HG03108 (cell line): ENCODE results near the gene PRR33.
"Not testable (repeated sequence)": the region's sequence is repeated elsewhere in the genome, so short reads cannot be mapped to it uniquely, and the experiment has no call there.

Source experiments
- ATAC-seq: cut with Tn5 transposase; IDR thresholded peaks from one replicate; pipeline ENCODE4 v1.9.1; 2021; ENCODE audit warnings: moderate library complexity; ENCODE audit not compliant: unreplicated experiment

Gene PRR33

DNA sequence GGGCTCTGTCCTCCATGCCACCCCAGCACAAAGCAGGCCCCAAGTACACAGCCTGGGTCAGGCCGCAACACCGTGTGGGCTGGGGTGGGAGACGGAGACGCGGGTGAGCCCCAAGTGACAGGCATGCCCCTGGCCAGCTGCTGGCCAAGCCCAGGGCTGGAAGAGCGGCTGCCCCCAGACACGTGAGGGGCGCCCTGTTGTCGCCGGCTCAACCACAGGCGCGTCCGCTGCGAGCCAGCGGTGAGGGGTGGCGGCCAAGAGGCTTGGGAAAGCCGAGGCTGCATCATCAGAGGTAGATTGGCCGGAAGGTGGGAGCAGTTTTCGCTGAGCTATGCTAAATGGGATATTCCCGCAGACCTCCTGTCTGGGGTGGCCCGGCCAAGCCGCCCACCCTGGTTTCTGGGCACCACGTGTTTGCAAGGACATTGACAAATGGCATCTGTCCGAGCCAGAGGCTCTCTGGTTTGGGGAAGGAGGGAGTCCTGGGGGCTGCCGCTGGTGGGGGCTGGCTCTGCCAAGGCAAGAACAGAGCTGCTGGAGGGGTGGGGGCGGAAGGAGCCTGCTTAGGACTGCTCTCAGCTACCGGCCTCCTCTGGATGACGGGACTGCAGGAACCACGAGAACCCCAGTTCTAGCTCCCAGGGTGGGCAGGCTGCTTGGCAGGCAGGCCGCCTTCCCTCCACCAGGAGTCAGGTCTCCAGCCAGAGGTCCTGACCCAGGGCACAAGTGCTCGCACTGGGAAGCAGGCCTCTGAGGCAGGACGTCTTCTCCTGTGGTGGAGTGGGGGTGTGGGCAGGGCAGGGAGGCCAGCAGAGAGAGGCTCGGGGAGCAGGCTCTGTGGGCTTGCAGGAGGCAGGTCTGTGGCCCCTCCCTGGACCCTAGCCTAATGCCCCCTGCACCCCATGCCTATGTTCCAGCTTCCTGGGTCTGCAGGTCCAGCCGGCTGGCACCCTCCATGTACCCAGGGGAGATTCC is 552 bp downstream of the PRR33 start:
- no peak for ATAC-seq

DNA sequence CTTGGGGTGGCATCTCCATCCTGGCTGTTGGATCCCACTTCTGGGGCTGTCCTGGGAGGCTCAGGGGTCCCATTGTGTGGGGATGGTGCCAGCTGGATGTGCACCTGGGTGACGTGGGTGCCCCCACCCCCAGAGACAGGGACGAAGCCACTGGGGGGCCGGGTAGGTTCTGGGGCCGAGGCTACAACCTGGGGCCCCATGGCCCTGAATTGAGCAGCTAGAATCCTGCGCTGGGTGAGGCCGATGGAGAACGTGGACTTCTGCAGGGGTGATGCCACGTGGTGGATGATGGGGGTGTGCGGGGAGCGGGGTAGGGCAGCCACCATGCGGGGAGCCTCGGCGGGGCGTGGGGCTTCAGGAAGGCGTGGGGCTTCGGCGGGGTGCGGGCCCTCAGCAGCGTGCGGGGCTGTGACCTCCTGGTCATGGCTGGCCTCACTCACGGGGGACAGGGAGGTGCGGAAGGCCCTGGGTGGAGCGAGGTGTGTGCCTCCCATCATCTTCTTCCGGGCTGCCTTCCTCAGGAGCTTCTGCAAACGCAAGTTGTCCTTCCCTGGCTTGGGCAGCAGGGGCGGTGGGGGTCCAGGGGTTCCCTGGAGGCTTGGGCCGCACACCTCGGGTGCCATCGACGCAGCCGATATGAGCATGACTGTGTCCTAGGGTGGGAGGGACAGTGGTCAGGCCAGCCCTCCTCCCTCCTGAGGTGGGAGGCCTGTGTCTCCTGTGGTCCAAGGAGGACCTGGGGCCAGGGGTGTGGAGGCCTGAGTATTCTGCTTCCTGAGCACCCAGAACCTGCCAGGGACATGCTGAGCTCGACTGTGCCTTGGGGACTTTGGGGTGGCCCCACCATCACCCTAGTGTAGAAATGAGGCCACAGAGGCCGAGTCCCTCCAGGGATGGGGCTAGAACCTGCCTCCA is 1.5 kb downstream of the PRR33 start:
- ATAC-seq = no peak

DNA sequence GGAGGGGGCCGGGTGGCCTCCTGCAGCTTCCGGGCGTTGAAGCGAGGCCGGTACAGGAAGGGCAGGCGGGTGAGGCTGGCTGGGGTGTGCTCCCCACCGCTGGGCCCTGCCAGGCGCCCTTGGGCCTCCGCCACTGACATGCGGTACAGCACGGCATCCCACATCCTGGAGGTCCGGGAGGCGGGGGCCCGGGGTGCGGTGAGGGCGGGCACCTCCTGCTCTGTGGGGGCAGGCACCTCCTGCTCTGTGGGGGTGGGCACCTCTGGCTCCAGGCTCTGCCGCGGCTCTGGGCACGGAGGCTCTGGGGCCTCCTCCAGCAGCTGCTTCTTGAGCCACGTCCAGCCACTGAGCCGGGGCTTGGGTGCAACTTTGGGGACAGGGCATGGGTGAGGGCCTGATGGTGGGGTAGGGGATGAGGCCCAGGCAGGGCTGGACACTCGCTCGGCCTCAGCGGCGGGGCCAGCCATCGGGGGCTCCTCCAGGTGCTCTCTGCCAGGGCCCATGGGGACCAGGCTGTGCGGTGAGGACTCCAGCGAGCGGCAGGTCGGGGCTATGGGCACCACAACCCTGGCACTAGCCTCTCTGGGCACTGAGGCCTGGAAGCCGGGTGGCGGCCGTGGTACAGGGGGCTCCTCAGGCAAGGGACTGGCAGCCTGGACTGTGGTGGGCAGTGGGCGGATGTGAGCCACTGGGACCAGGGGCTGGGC is 2.3 kb downstream of the PRR33 start:
- no peak for ATAC-seq

DNA sequence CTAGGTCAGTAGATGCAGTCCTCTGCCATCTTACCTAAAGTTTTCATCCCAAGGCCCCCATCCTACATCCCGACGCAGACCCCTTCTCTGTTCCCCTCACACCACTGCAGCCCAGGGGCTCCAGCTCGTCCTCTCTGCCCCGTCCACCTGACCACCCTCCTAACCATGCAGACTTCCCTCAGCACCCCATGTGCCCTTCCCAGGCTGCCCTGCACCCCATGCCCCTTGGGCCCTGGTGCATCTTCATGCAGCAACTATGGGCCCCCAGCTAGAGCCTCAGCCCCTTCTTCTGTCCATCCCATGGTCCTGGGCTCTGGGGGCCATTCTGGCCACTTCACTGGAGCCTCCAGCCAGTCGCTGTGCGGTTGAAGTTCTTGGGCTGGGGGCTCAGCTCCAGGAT is 2.9 kb downstream of the PRR33 start:
- no peak for ATAC-seq

DNA sequence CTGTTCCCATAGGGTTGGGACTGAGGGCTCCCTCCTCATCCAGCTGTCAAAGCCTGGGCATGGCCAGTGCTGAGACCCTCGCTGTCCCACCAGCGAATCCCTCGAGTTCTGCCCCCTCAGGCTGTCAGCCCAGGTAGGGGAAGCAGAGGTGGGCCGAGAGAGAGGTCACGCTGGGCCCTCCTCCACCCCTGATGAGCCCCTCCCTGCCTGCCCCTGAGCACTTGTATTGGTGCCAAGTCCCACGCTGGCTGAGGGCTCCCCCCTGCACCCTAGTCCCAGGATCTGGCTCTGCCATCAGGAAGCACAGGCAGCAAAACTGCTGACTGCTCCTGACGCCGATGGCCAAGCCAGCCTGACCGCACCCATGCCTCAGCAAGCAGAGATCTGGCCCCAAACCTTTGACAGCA is 3.3 kb downstream of the PRR33 start:
- no peak for ATAC-seq

DNA sequence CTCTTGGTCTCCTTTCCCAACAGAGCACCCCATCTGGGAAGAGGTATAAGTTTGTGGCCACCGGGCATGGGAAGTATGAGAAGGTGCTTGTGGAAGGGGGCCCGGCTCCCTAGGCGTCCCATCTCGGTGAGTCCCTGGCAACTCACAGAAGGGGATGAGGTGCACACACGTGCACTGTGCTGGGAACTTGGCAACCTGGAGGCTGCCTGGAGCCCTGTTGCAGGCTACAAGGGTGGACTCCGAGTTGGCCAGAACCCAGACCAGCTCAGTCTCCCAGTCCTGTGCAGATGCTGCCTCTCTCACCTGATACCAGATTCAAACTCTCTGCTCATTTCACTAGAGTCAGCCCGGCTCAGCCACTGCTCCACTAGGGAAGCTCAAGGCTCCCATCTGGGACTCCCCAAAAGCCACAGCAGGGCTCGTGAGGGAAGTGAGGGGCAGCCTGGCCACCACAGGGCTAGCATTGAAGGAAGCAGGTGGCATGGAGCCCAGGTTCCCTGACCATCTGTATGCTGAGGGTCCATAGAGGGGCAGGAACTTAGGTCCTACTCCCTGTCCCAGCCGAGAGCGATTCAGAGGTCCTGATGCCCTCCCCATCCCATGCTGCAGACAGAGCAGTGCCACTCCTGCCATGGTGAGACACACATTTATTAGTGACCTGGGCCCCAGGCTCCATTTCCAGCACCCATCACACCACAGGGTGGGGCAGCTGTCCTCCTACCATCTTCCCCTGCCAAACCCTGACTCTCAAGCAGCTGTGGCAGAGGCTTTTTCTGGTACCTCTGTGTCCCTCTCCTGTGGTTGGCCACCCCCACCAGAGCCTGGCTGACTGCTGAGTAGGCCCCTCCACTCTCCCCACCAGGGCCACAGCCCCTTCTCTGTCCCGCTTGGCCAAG is 4.0 kb downstream of the PRR33 start:
- no peak for ATAC-seq

DNA sequence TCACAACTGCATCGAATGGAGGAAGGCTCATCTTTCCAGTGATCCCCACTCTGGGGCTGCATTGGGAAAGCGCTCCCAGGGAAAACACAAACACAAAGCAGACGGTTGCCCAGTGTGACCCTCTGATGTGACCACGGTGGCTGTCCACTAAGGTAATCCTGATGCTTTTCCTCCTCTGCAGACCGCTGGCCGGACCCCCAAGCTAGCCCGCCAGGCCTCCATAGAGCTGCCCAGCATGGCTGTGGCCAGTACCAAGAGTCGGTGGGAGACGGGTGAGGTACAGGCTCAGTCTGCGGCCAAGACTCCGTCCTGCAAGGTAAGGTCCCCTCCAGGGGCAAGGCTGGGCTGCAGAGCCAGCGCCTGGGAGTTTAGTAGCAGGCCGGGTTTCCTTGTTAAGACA is 5.1 kb downstream of the PRR33 start:
- ATAC-seq = not testable (repeated sequence)

DNA sequence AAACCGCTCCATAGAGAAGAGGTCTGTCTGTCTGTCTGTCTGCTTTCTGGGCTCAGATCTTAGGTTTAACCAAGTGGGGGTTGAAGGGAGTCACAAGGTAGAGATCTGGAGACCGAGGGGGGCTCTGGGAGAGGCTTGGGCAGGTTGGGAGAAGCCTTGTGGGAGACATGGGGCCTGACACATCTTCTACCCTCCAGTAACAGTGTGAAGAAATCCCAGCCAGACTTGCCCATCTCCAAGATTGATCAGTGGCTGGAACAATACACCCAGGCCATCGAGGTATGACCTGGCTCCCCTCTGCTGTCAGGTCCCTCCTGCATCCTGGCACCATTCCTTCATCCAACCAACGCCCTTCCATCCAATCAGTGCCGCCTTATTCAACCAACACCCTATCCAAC is 7.4 kb downstream of the PRR33 start:
- no peak for ATAC-seq

DNA sequence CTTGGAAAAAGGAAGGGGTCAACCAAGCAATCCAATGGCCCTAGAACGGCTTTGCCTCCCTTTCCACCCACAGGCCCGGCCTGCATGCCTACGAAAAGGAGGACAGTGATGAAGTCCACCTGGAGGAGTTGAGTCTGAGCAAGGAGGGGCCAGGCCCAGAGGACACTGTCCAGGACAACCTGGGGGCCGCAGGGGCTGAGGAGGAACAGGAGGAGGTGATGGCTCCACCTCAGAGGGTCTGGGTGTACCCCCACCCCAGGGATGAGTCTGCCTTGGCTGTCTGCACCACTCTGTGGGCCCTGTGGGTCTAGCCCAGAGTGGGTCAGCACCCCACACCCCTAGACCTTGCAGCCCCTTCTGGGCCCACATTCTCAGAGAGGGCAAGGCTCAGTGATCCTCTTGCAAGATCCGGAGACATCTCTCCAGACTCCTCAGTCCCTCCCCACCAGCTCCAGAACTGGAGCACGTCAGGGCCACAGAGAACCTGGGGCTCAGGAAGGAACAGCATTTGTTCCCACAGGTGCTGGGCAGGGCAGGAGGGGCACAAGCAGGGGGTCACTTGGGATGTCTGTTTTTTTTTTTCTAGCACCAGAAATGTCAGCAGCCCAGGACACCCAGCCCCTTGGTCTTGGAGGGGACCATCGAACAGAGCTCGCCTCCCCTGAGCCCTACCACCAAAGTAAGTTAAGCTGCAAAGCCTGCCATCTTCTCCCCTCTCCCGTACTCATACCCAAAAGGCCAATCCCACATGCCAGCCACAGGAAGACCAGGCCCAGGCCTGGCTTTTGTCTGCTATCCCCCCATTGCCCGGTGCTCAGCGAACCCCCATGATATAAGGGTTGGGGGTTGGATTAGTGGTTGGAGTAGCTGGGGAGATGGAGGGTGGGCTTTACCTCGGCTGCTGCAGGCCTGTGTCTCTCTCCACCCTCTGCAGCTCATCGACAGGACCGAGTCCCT is 8.1 kb downstream of the PRR33 start:
- no peak for ATAC-seq

DNA sequence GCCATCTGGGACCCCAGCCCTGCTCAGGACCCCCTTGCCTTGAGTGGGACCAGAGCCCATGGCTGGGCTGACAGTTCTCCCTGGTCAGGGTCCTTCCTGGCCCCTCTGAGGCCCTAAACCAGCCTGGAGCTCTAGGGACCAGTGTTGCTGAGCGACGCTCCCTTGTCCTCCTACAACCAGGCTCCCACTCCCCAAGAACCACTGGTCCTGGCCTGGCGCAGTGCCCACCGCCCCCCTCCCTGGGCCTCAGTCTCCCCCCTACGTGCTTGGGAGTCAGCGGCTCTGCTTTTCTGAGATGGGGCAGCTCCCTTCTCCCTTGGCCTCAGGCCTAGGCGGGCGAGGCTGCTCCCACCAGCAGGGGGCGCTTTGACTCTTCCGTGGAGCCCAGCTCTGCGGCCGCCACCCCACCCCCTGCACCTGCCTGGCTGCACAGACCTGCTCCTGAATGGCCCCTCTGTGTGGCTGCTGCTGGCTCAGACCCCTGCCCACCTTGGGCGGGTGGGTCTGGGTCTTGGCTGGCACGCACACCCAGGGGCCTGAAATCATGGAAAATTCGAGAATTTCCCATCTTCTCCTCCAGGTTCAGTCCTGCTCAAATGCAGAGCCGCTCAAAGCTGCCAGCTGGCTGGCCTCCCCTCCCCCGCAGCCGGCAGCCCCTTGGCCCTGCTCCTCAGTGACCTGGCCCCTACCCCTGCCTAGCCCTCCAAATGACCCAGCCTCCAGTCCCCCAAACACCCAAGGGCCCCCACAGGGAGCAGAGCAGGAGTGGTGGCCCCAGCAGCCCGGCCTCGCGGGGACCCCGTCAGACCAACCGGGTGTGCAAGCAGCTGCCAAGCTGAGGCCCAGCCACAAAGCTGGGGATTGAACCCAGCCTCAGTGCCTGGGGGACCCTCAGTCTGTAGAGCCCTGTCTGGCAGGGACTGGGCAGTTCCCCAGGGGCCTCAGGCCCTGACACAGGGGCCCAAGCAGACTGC is 9.1 kb downstream of the PRR33 start:
- ATAC-seq = peak; percentile 50

DNA sequence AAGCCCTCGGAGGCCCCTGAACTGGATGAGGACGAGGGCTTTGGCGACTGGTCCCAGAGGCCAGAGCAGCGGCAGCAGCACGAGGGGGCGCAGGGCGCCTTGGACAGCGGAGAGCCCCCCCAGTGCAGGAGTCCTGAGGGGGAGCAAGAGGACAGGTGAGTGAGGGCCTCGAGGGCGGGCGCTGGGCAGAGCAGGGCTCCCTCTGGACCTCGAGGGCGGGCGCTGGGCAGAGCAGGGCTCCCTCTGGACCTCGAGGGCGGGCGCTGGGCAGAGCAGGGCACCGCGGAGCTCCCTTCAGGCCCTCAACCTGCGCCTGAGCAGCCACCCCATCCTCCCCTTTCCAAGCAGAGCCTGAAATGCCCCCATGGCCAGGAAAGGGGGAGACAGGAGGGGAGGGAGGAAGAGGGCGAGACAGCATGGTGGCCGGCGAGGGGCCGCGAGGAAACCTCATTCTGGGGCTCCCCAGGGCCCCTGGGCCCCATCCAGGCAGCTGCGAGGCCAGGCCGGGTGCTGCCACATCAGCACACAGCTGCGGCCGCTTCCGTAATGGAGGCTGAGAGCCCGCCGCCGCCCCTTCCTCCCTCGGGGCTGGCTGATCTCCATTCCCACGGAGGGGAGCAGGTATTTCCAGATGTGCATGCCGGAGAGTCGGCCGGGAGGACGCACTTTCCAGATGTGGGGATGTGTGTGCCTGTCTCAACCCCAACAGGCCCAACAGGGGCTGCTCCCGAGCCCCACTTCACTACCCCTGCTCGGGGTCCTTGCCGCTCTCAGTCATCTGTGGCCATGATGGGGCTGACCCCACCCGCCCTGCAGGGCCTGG is 10.0 kb downstream of the PRR33 start:
- ATAC-seq = no peak

DNA sequence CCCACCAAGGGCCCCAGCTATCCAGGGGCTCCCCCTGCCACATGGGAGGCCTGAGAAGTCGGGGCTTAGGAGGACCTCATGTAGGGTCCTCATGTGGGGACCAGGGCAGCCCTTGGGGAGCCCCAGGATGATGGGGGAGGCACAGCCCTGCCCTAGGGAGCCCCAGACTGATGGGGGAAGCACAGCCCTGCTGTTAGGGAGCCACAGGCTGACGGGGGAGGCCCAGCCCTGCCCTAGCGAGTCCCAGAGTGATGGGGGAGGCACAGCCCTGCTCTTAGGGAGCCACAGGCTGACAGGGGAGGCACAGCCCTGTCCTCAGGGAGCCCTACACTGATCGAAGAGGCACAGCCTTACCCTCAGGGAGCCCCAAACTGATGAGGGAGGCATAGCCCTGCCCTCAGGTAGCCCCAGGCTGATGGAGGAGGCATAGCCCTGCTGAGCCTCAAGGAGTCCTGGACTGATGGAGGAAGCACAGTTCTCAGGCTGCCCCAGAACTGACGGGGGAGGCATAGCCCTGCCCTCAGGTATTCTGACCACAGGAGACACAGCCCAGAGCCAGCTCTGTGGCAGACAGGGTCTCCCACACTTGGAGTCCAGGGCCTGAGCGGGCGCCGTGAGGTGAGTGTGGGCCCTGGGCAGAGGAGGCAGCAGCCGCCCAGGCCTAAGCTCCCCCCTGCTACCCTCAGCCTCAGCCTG is 10.8 kb downstream of the PRR33 start:
- no peak for ATAC-seq

DNA sequence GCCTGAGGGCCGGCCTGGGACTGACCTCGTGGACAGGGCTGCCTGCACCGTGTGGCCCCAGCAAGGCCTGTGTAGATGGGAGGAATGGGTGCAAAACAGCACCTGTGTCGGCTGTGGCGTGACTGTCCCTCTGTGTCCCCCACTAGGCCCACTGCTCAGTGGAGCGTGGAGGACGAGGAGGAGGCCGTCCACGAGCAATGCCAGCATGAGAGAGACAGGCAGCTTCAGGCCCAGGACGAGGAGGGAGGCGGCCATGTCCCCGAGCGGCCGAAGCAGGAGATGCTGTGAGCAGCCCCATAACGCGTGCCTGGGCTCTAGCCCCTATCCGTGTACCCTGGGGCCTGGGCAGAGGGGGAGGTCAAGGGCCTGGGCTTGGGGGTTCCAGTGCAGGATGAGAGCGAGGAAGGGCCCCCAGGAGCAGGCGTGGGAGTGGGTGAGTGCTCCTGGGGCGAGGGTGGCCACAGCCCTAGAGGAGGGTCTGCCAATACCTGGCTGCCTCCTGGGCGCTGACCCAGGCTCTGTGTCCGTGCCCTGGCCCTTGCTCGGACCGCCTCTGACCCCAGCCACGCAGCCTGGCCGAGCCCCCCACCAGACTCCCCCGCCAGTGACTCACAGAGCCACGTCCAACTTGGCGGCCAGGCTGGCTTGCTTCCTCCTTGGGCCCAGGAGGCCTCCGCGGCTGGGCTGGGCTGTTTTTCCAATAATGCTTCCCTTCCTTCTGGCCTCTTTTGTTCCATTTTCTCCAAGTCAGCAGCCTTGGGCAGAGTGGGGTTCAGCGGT is 11.6 kb downstream of the PRR33 start:
- ATAC-seq = no peak

DNA sequence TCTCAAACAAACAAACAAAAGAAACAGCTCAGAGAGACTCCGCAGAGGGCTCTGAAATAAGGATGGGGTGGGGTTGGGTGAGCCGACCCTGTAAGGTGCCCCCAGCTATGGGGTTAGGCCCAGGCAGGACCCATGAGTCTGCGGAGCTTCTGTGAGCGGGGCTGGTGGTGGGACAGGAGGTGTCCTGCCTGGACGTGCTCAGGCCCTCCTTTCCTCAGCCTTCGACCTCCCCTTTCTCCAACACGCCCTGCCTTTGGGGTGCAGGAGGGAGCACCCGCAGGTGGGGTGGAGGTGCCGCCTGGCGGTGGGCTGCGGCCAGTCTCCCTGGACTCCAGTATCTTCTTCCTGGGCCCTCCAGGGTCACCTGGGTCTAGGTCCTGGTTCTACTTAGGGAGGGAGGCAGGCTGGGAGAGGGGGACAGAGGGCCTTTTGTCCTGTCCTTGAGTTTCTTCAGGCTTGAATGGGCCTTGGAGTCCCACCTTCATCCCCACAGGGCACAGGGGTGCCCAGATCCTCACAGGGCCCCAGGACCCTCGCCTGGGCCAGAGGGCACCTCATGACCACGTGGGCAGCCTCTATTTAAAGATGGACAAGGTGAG is 12.3 kb downstream of the PRR33 start:
- ATAC-seq = no peak
